ENCODE results near the gene ATP10D.

- no peak for TF ChIP-seq EP300 (IDR thresholded peaks at IDR 0.05)
- no peak for TF ChIP-seq POLR2A (IDR thresholded peaks at IDR 0.05)
- no peak for TF ChIP-seq CTCF (IDR thresholded peaks at IDR 0.05)
- no peak for TF ChIP-seq POLR2AphosphoS5 (IDR thresholded peaks at IDR 0.05)
Observed at GRCh38 chr4:47606482-47606881, 121.4 kb downstream of the ATP10D start.
